ENCODE data around the gene MC3R.

MC3R gene

GRCh38 chr20:56259948-56260347, 11.4 kb downstream of the MC3R start:
- no peaks in the 10 kb centered on the region for H3K27me3 ChIP-seq (ENCODE audit: low read length)
- H3K4me2 ChIP-seq (ENCODE audit: low read depth, low read length, poor library complexity, severe bottlenecking) = no peak overlapping the region
- no peak overlapping the region for H3K27ac ChIP-seq (ENCODE audit: low read depth, low read length)

GRCh38 chr20:56268536-56268935, 20.0 kb downstream of the MC3R start:
- TF ChIP-seq CTCF (IDR thresholded peaks at IDR 0.05; ENCODE audit: insufficient read depth, low read length, poor library complexity, severe bottlenecking) (no peak), EZH2phosphoT487 (conservative IDR thresholded peaks at IDR 0.05; ENCODE audit: low read length) (no peak)
- no peaks in the 10 kb centered on the region for H3K9me2 ChIP-seq (replicated peaks; ENCODE audit: insufficient read depth, low read length)
- H4K20me1 ChIP-seq (ENCODE audit: low read depth, low read length) = no peaks in the 10 kb centered on the region
- H2AFZ ChIP-seq (ENCODE audit: low read depth, low read length, severe bottlenecking) = no peak overlapping the region
- no peaks in the 10 kb centered on the region for H3K79me2 ChIP-seq (ENCODE audit: insufficient read depth, low read length)
- H3K4me3 ChIP-seq (ENCODE audit: insufficient read depth, low read length, poor library complexity, severe bottlenecking) = no peak overlapping the region
- no peak overlapping the region for H3K9ac ChIP-seq (ENCODE audit: low read length)
- no peak overlapping the region for H3K4me2 ChIP-seq (ENCODE audit: low read depth, low read length, poor library complexity, severe bottlenecking)
- no peaks in the 10 kb centered on the region for H3K36me3 ChIP-seq (ENCODE audit: low read length)
- no peaks in the 10 kb centered on the region for H3K27me3 ChIP-seq (ENCODE audit: low read length)
- H3K27ac ChIP-seq (ENCODE audit: low read depth, low read length) = no peak overlapping the region
- no peaks in the 10 kb centered on the region for H3K9me3 ChIP-seq (ENCODE audit: insufficient read depth, low read length)
- H3F3A ChIP-seq (ENCODE audit: insufficient read depth) = no peaks in the 10 kb centered on the region

More at GRCh38 chr20:56259948-56260347, 11.4 kb downstream of the MC3R start:
- Histone ChIP-seq H3K9ac (ENCODE audit: low read length) (no peak overlapping the region), H2AFZ (ENCODE audit: low read depth, low read length, severe bottlenecking) (no peak overlapping the region), H4K20me1 (ENCODE audit: low read depth, low read length) (no peaks in the 10 kb centered on the region), H3K9me2 (replicated peaks; ENCODE audit: insufficient read depth, low read length) (no peaks in the 10 kb centered on the region), H3K79me2 (ENCODE audit: insufficient read depth, low read length) (no peaks in the 10 kb centered on the region), H3K36me3 (ENCODE audit: low read length) (no peaks in the 10 kb centered on the region), H3K4me3 (ENCODE audit: insufficient read depth, low read length, poor library complexity, severe bottlenecking) (no peak overlapping the region), H3F3A (ENCODE audit: insufficient read depth) (no peaks in the 10 kb centered on the region), H3K9me3 (ENCODE audit: insufficient read depth, low read length) (no peaks in the 10 kb centered on the region)
- TF ChIP-seq EZH2phosphoT487 (conservative IDR thresholded peaks at IDR 0.05; ENCODE audit: low read length) (no peak), CTCF (IDR thresholded peaks at IDR 0.05; ENCODE audit: insufficient read depth, low read length, poor library complexity, severe bottlenecking) (no peak)

GRCh38 chr20:56271974-56272373, 23.4 kb downstream of the MC3R start:
- Histone ChIP-seq H2AFZ (ENCODE audit: low read depth, low read length, severe bottlenecking) (no peak overlapping the region), H3K79me2 (ENCODE audit: insufficient read depth, low read length) (no peaks in the 10 kb centered on the region), H3K27me3 (ENCODE audit: low read length) (no peaks in the 10 kb centered on the region), H3F3A (ENCODE audit: insufficient read depth) (no peaks in the 10 kb centered on the region), H3K9ac (ENCODE audit: low read length) (no peak overlapping the region), H3K36me3 (ENCODE audit: low read length) (no peaks in the 10 kb centered on the region), H3K27ac (ENCODE audit: low read depth, low read length) (no peak overlapping the region), H3K9me3 (ENCODE audit: insufficient read depth, low read length) (no peaks in the 10 kb centered on the region), H3K9me2 (replicated peaks; ENCODE audit: insufficient read depth, low read length) (no peaks in the 10 kb centered on the region), H4K20me1 (ENCODE audit: low read depth, low read length) (no peaks in the 10 kb centered on the region), H3K4me3 (ENCODE audit: insufficient read depth, low read length, poor library complexity, severe bottlenecking) (no peak overlapping the region), H3K4me2 (ENCODE audit: low read depth, low read length, poor library complexity, severe bottlenecking) (no peak overlapping the region)
- no peak for TF ChIP-seq CTCF (IDR thresholded peaks at IDR 0.05; ENCODE audit: insufficient read depth, low read length, poor library complexity, severe bottlenecking)
- TF ChIP-seq EZH2phosphoT487 (conservative IDR thresholded peaks at IDR 0.05; ENCODE audit: low read length) = no peak

Data from SU-DHL-6 (cell line).